Fibroblast of skin of abdomen (primary cell): ENCODE results near the gene ETV1.

Experiments
- DNase-seq: peaks from one replicate; pipeline ENCODE4 v3.0.0-alpha.2; 2013

ETV1 gene

DNA sequence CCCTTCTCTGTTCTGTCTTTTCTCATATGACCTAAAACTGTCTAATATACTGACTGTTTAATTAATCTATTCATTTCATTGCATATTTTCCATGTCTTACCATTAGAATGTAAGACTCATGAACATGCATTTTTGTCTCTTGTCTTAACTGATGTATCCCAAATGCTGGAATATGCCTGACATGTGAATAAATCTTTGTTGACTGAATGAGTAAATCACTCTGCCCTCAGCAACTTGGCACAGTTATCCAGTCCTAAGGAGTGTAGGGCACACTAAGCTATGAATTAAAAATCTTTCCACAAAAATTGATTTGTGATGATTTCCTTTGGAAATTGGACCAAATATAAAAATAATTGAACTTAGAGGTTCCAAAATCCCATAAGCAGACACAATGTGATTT is 111.3 kb downstream of the ETV1 start:
- DNase-seq = no peak

DNA sequence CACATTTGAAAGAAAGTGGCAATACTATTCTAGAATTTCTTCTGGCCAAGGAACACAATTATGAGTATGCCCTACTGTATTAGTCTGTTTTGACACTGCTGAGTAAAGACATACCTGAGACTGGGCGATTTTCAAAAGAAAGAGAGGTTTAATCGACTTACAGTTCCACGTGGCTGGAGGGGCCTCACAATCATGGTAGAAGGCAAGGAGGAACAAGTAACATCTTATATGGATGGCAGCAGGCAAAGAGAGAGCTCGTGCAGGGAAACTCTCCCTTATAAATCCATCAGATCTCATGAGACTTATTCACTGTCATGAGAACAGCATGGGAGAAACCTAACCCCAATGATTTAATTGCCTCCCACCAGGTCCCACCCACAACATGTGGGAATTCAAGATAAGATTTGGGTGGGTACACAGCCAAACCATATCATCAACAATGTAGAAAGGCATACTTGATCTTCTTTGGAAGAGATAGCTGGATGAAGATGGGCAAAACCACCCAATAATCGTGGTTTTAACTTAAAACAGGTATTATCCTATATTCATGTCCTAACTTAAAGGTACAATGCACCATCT is 113.9 kb downstream of the ETV1 start:
- DNase-seq = no peak

DNA sequence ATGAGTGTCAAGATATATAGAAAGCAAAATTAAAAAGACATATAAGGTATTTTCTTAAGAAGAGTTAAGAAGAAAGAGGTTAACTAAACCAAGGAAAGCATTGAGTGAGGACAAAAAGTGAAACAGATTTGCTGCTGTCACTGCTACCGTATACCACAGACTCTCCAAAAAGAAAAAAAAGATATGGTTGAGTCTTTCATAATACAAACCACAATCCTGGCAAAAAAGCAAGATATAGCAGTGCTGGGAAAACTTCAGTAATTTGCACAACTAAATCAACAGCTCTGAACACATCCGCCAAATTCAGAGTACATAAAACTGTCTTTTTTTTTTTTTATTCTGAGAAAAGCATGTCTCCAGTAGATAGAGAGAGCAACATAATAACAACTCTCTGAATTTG is 114.7 kb downstream of the ETV1 start:
- DNase-seq = peak; percentile 82

DNA sequence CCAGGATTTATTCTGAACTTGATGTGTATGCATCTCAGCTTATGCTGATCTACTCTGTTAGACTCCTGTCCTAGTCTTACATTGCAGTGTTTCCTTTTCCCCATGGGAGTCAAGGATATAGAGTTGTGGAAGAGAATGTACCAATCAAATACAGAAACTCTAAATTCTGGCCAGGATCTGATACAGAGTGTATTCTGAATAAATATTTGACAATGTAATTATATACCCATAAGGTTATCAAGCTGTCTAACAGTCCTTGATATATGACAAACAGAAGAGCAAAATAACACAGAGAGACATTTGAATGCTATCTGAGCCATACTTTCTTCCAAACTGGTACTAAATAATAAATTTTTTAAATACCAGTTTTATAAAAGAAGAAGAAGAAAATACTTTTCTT is 116.8 kb downstream of the ETV1 start:
- DNase-seq = no peak

DNA sequence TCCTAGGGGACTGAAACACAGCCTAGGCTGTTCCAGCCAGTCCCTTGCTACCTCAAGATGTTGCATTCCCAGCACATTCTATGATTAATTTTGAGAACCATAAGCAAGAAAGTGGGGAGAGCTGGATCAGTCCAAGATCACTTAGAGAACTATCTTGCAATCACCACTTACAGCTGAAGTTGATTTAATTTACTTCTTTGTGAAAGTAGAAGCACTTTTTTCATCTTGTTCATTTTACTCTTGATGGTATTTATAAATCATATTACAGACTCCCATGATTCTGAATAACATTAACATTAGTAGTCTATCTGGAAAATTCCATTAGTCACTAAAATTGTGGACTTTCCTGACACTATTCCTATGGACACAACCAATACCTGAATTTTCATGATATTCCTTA is 118.5 kb downstream of the ETV1 start:
- no peak for DNase-seq

DNA sequence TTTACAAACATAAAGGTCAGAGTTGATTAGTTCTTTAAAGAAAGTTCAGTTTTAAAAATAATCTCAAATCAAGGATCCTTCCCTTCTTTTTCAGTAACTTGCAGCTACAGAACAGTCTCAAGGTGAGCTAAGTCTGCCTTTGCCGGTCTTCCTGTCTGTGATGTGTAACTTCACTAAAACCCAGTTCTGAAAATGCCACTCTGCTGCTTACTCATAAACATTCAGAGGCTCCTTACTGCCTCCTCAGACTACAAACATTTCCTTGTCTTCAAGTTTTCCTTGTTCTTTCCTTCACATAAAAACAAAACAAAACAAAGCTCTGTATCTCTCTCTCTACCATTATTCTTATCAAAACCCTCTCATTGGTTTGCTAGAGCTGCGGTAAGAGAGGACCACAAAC is 128.7 kb downstream of the ETV1 start:
- DNase-seq = no peak

DNA sequence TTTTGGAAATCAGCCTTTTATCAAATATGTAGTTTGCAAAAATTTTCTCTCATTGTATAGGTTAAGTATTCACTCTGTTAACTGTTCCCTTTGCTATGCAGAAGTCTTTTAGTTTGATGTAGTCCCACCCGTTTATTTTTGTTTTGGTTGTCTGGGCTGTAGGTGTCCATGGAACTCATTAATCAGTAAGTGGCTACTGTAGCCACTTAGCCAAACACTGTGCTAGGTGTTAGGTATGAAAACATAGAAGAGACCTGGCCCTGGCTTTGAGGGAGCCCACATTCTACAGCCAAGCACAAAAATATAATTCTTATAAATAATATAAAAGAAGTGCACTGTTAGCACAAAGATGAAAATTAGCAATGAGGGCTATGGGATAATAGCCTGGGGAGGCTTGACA is 133.5 kb downstream of the ETV1 start:
- DNase-seq = no peak

DNA sequence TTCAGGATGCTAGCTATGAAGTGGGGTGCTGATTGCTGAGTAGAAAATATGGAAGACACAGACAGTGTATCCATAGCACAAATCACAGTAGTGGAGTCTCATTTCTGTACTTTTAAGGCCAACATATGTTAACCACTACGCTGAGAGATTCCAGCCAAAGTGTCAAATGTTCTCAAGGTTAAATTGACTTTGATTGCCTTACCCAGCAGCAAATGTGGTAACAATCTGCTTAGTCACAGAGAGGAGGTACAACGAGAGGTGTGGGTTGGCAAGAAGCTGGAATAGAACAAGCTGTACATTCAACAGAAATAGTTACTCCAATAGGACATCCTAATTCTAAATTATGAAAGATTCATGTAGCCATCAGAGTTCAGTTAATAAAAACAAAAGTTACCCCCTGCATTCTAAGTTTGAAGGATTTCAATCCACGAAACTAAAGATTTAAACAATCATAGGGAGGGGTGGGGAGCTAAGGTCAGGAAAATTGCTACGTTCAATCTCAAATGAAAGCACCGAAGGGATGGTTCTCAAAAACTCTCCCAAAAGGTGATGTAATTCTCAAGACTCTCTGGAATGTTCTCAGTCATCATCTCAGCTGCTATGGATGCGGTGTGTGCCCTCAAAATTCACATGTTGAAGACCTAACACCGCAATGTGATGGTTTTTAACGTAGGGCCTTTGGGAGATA is 137.0 kb downstream of the ETV1 start:
- DNase-seq = peak; percentile 34

DNA sequence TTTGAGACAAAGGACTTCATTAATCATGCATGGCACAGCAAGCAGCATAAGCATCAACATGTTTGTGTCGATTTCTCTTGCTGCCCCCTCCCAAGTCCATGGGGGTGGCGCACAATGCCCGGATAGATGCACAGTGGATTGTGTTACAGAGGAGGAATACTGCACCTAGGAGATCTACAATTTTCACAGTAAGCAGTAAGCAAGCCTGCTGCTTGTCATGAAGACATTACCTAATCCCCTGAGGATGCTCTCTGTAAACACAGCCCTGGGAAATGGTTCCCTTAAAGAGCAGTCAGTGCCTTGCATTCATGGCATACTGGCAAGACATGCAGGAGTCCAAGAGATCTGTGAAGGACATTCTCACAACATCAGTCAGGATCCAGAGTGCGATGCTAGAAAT is 137.7 kb downstream of the ETV1 start:
- DNase-seq = peak; percentile 32

DNA sequence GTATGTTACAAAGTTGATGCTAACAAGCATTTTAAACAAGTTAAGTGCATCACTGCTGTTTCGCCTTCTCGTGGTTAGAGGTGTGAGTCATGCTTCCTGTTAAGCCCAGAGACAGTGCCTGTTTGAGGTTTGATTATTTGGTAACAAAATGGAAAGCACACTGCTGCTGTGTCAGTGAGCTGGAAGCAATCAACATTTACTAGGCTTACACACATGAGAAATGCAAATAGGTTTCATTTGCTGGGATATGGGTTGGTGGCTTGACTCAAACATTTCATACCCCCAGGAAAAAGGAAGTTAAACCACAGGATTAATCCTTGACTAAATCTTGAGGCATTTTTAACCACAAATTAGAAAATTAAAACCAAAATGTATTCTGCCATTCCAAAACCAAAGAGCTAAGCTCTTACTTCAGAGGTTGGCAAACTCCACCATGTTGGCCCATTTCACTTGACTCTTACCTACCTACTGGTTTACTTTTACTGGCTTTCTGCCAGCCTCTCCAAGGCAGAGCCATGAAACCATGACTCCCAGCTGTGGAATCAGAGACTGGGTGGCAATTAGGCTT is 139.2 kb downstream of the ETV1 start:
- peak; percentile 99 for DNase-seq

DNA sequence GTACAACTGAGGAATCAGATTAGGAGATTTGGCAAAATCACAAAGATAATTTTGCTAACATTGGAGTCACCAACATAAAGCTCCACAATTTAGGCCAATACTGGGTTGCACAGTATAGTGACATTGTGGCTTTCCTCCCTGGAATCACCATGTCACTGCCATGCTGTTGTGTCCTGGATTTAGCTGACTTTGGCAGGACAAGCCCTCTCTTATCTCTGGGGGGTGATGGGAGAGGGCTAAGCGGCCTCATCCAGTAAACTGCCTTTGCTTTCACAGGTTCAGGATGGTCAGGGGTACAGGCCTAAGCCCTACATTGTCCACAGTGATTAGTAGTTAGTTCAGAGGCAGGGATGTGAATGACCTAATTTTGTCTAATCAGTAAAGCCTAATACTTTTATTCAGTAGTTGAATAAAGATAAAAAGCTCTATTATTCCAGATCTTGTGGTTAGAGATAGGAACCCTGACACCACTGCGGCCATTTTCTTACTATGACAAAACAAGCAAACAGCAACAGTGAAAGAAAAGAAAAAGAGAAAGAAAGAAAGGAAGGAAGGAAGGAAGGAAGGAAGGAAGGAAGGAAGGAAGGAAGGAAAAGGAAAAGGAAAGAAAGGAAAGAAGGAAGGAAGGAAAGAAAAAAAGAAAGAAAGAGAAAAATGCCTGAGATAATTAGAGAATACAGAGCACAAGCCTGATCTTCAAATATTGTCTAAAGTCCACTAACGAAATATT is 140.1 kb downstream of the ETV1 start:
- no peak for DNase-seq

DNA sequence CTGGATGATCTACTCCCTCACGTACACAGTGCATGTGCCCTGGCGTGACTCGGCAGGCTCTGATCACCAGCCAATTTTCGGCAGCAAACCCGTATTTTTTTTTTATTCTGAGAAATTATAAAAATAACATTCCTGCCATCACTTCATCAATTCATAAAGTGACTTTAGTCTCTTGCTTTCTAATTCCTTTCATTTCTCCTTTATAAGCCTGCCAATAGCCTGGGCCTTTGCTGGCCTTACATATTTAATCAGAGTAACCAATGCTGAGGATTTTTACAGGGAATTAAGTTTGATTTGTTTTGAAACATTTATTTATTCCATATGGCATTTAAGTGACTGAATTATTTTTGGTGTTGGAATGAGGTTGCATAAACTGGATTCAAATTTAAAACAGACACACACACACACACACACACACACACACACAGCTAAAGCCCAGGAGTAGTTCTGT is 140.8 kb downstream of the ETV1 start:
- peak; percentile 47 for DNase-seq

DNA sequence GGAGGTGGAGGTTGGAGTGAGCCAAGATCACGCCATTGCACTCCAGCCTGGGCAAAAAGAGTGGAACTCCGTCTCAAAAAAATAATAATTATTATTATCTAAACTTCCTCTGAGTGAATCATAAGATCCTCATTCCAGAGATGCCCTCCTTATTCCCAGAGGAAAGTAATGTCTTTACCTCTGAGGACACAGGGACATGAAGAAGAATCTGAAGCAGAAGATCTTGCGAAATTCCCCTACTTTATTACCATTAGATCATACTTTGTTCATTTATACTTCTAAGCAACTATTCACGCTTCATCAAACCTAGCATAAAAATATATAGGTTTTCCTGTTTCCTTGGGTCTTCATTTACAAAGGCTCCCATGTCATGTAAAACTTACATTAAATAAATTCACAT is 143.1 kb downstream of the ETV1 start:
- DNase-seq = no peak

DNA sequence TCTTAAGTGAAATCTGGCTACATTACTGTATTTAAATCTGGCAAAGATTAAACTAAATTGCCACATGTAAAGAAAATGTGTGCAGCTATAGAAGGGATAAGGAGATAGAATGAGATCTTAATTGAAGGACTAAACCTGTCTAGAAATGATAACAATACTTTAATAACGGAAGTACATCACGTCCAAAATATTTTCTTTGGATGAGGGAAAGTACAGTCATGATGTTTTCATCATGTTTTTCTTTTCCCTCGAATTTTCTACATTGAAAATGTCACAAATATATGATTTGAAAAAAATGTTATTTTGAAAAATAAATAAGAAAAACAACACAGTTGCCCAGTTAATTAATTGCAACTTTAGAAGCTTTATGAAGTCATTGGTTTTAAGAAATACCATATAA is 143.9 kb downstream of the ETV1 start:
- DNase-seq = no peak

DNA sequence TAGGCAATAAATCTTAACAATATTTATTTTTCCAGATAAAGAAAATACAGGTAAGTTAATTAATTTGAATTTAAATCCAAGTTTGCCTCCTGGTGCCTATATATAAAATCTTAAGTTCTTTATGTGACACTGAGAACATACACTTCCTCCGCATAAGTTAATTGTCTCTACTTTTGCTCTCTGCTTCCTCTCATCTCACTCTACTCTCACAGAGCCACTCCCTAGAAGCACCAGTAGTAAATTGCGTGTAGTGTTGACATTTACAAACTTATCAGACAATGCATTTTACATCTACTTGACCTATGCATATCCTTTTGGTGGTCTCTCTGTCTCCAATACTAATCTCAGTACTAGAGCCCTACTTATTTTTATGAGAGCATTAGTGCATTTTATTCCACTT is 144.5 kb downstream of the ETV1 start:
- no peak for DNase-seq

DNA sequence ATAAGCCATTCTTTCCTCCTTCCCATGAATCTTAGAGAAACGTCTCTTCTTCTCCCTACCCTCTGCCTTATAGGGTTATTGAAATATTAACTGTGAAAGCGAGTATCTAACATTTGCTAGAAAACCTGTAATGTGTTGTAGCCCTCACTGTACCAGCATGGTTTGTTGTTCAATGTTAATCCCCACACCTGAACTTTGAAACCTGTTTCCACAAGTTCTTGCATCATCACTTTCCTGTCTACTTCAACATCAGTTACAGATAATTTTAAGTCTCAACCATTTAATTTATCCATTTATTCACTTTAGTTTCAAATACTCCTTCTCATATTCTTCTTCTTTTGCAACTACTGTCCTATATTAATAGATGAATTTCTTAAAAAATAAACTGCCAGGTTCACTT is 148.2 kb downstream of the ETV1 start:
- DNase-seq = no peak
